Measurements from ENCODE around the gene PHACTR3. TPM values are rescaled to one million over a fixed set of nuclear protein-coding genes. Genes with fewer than 3 reads are reported as not detected.

Gene PHACTR3
- total RNA-seq, 1 experiment from 2014 or later, result not detected

GRCh38 chr20:59748619-59749191 lies 144.4 kb downstream of the PHACTR3 start:
- Histone ChIP-seq H3K27ac (ENCODE audit: low read depth, low read length) (no peak overlapping the region), H3K4me3 (replicated peaks in 1 of 2; ENCODE audit: low read depth in 1 of 2, low read length in 2 of 2) (no peak overlapping the region), H3K79me2 (ENCODE audit: insufficient read depth, low read length) (no peaks in the 10 kb centered on the region), H4K20me1 (ENCODE audit: insufficient read depth) (no peaks in the 10 kb centered on the region), H3K9ac (ENCODE audit: low read length) (no peak overlapping the region), H2AFZ (ENCODE audit: low read depth, low read length, poor library complexity, severe bottlenecking) (no peak overlapping the region), H3K27me3 (ENCODE audit: insufficient read depth, low read length) (peaks cover 6% of the 10 kb centered on the region; the same call in 1 of the 2 replicates), H3K4me2 (ENCODE audit: low read length) (no peak overlapping the region), H3K4me1 (ENCODE audit: control insufficient read depth in 1 of 2, insufficient read depth in 2 of 2, low read length in 2 of 2) (peaks cover 4 to 7% of the 10 kb centered on the region in 2 experiments; a peak in 2 of 4 replicates), H3K9me2 (ENCODE audit: insufficient read depth) (no peaks in the 10 kb centered on the region), H3K9me3 (ENCODE audit: control insufficient read depth in 1 of 2, insufficient read depth in 1 of 2, low read depth in 1 of 2, low read length in 2 of 2) (no peaks in the 10 kb centered on the region), H3K36me3 (ENCODE audit: control insufficient read depth in 1 of 2, insufficient read depth in 2 of 2, low read length in 2 of 2) (no peaks in the 10 kb centered on the region)
- POLR2A ChIA-PET, result no interaction called here
- TF ChIP-seq RAD21 (IDR thresholded peaks at IDR 0.05; ENCODE audit: low read depth) (no peak), POLR2A (IDR thresholded peaks at IDR 0.05; ENCODE audit: borderline replicate concordance, extremely low read depth, insufficient read depth, insufficient read length) (no peak), YY1 (IDR thresholded peaks at IDR 0.05; ENCODE audit: extremely low read depth, insufficient replicate concordance, low read depth, low read length) (no peak), ELF1 (IDR thresholded peaks at IDR 0.05; ENCODE audit: borderline replicate concordance, low read depth) (no peak)
- TF ChIP-seq, protein P1, sequence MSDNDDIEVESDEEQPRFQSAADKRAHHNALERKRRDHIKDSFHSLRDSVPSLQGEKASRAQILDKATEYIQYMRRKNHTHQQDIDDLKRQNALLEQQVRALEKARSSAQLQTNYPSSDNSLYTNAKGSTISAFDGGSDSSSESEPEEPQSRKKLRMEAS (IDR thresholded peaks at IDR 0.05), result no peak
- intact Hi-C loops (cut with micrococcal nuclease), result no loop called here
- ATAC-seq (no peak), DNase-seq (ENCODE audit: low read depth, low spot score) (no peak)
- RAD21 ChIA-PET (ENCODE audit: low non-redundant PET in 1 of 2, low total read pairs in 2 of 2, uncharacterized antibody in 2 of 2, unreplicated experiment in 2 of 2), result no interaction called here
- CTCF ChIA-PET, result interaction anchor here (1.9 kb wide), 1 partner anchor 179 kb away, joined by 6 read pairs; no protein-coding TSS in a partner anchor
- BruUV-seq (replicated peaks), result no TSS peak

- no peak overlapping the region for H3K27ac ChIP-seq (ENCODE audit: low read depth, low read length)
- H4K20me1 ChIP-seq (ENCODE audit: insufficient read depth), result no peaks in the 10 kb centered on the region
- H3K4me2 ChIP-seq (ENCODE audit: low read length), result no peak overlapping the region
- ChIA-PET CTCF (interaction anchor here (1.9 kb wide), 1 partner anchor 180 kb away, joined by 6 read pairs; no protein-coding TSS in a partner anchor), RAD21 (ENCODE audit: low non-redundant PET in 1 of 2, low total read pairs in 2 of 2, uncharacterized antibody in 2 of 2, unreplicated experiment in 2 of 2) (no interaction called here), POLR2A (no interaction called here)
- H3K4me1 ChIP-seq (ENCODE audit: control insufficient read depth in 1 of 2, insufficient read depth in 2 of 2, low read length in 2 of 2), result peaks cover 2% of the 10 kb centered on the region in 2 experiments; a peak in 2 of 4 replicates
- peaks cover 8% of the 10 kb centered on the region; the same call in 1 of the 2 replicates for H3K27me3 ChIP-seq (ENCODE audit: insufficient read depth, low read length)
- TF ChIP-seq POLR2AphosphoS5 (IDR thresholded peaks at IDR 0.05; ENCODE audit: low read depth, low read length) (no peak), EZH2 (IDR thresholded peaks at IDR 0.05) (no peak), EZH2phosphoT487 (IDR thresholded peaks at IDR 0.05; ENCODE audit: borderline replicate concordance) (no peak), SP1 (IDR thresholded peaks at IDR 0.05; ENCODE audit: low read depth) (no peak), CEBPB (IDR thresholded peaks at IDR 0.05; ENCODE audit: low read depth) (no peak), SIN3A (IDR thresholded peaks at IDR 0.05; ENCODE audit: low read depth) (no peak), CBX3 (IDR thresholded peaks at IDR 0.05; ENCODE audit: low read depth) (no peak), CTCF (IDR thresholded peaks at IDR 0.05 in 2 of 3, conservative IDR thresholded peaks at IDR 0.05 in 1 of 3; ENCODE audit: borderline replicate concordance in 1 of 3, insufficient read depth in 1 of 3, low read depth in 2 of 3, low read length in 2 of 3) (no peak), ELF1 (IDR thresholded peaks at IDR 0.05; ENCODE audit: borderline replicate concordance, low read depth) (no peak)
- intact Hi-C loops (cut with micrococcal nuclease), result no loop called here
- BruUV-seq (replicated peaks), result no TSS peak
- H3K79me2 ChIP-seq (ENCODE audit: insufficient read depth, low read length), result no peaks in the 10 kb centered on the region
- no peak overlapping the region for H3K9ac ChIP-seq (ENCODE audit: low read length)
- ATAC-seq (no peak), DNase-seq (ENCODE audit: low read depth, low spot score) (no peak)
- no peaks in the 10 kb centered on the region for H3K9me2 ChIP-seq (ENCODE audit: insufficient read depth)
- no peak overlapping the region for H3K4me3 ChIP-seq (replicated peaks in 1 of 2; ENCODE audit: low read depth in 1 of 2, low read length in 2 of 2)
- H3K36me3 ChIP-seq (ENCODE audit: control insufficient read depth in 1 of 2, insufficient read depth in 2 of 2, low read length in 2 of 2), result no peaks in the 10 kb centered on the region
- H3K9me3 ChIP-seq (ENCODE audit: control insufficient read depth in 1 of 2, insufficient read depth in 1 of 2, low read depth in 1 of 2, low read length in 2 of 2), result no peaks in the 10 kb centered on the region
- no peak overlapping the region for H2AFZ ChIP-seq (ENCODE audit: low read depth, low read length, poor library complexity, severe bottlenecking)
Measured at GRCh38 chr20:59749301-59749700, 145.0 kb downstream of the PHACTR3 start.

Data from HCT116 (cell line).